GM12878 (cell line): ENCODE results near the gene SLC17A7. TPM values are rescaled to one million over a fixed set of nuclear protein-coding genes. Genes with fewer than 3 reads are reported as not detected.

ENCODE experiments used
- ATAC-seq: fragments of 200-7000 bp; cut with Tn5 transposase; 3 replicates; pipeline ENCODE4 v1.9.1; 2020; ENCODE audit warnings: mild to moderate bottlenecking, moderate library complexity
- BruUV-seq: library from RNA; stranded (reverse); fragments of 400-500 nt; replicated peaks from 2 replicates; lab custom pipeline; 2021; lab: Mats Ljungman, UMichigan
- CTCF ChIA-PET: fragments of 300-600 bp; sonication (Branson Sonifier 250); formaldehyde crosslinking; extraction: SDS; loops from one replicate; lab custom pipeline; 2021; ENCODE audit warnings: inconsistent platforms; lab: Yijun Ruan, JAX
- POLR2A ChIA-PET: fragments of 350-600 bp; formaldehyde crosslinking; extraction: SDS; loops from one replicate; lab custom pipeline; 2021; ENCODE audit warnings: inconsistent platforms; lab: Charles Lee
- RAD21 ChIA-PET: fragments of 300-600 bp; sonication (Branson Sonifier 250); formaldehyde crosslinking; loops from one replicate; lab custom pipeline; 2023; ENCODE audit warnings: antibody characterized with exemption; ENCODE audit not compliant: unreplicated experiment; lab: Charles Lee
- SMC1A ChIA-PET: fragments of 300-600 bp; sonication (Branson Sonifier 250); formaldehyde crosslinking; loops from one replicate; lab custom pipeline; 2023; ENCODE audit not compliant: unreplicated experiment, uncharacterized antibody; lab: Charles Lee
- DNase-seq: peaks from one replicate; pipeline ENCODE4 v3.0.0-alpha.2; 2011; ENCODE audit warnings: low read depth, low spot score
- FAIRE-seq: peaks from 3 replicates; lab custom pipeline; 2011; peaks lifted over from hg19 to GRCh38; lab: Jason Lieb, UNC
- H2AFZ ChIP-seq: 2 replicates; pipeline ENCODE4 v1.6.0; 2011; ENCODE audit warnings: low read depth, low read length, control low read depth; ENCODE audit not compliant: control insufficient read depth
- H3K27ac ChIP-seq: 2 replicates; pipeline ENCODE4 v1.5.1; 2011; ENCODE audit warnings: control low read depth; ENCODE audit not compliant: control insufficient read depth, insufficient read depth
- H3K27me3 ChIP-seq, 2 experiments: replicated peaks in 1 of 2; 2 replicates each; pipeline versions ENCODE4 v1.6.0 to v1.6.1; 2011; ENCODE audit warnings: low read length in 1 of 2; ENCODE audit not compliant: control insufficient read depth in 2 of 2, insufficient read depth in 2 of 2
- H3K36me3 ChIP-seq, 2 experiments: 2 replicates each; pipeline ENCODE4 v1.5.1; 2011; ENCODE audit warnings: low read length in 1 of 2; ENCODE audit not compliant: control insufficient read depth in 2 of 2, insufficient read depth in 2 of 2
- H3K4me1 ChIP-seq: 2 replicates; pipeline ENCODE4 v1.6.1; 2011; ENCODE audit warnings: mild to moderate bottlenecking, low read length, moderate library complexity, mixed read lengths; ENCODE audit not compliant: control insufficient read depth, insufficient read depth
- H3K4me2 ChIP-seq: 2 replicates; pipeline ENCODE4 v1.6.0; 2011; ENCODE audit warnings: control low read depth; ENCODE audit not compliant: control insufficient read depth, insufficient read depth
- H3K4me3 ChIP-seq: fragments of 200-600 bp; sonication (generic); 2 replicates; pipeline ENCODE4 v1.5.1; 2016
- H3K79me2 ChIP-seq: 2 replicates; pipeline ENCODE4 v1.6.0; 2011; ENCODE audit warnings: low read length; ENCODE audit not compliant: control insufficient read depth, insufficient read depth
- H3K9ac ChIP-seq: 2 replicates; pipeline ENCODE4 v1.8.0; 2011; ENCODE audit warnings: low read length, control low read depth, mixed read lengths; ENCODE audit not compliant: control insufficient read depth, insufficient read depth
- H3K9me3 ChIP-seq: replicated peaks from 3 replicates; pipeline ENCODE4 v1.5.1; 2011; ENCODE audit warnings: mild to moderate bottlenecking, low read length; ENCODE audit not compliant: control insufficient read depth, insufficient read depth
- H4K20me1 ChIP-seq: 2 replicates; pipeline ENCODE4 v1.6.0; 2011; ENCODE audit not compliant: control insufficient read depth, insufficient read depth
- HDAC6 ChIP-seq: fragments of 200-600 bp; sonication (generic); IDR thresholded peaks from one replicate; pipeline ENCODE4 v1.8.0; 2017; ENCODE audit warnings: antibody characterized with exemption; ENCODE audit not compliant: unreplicated experiment
- SMARCA5 ChIP-seq: fragments of 450-650 bp; IDR thresholded peaks from 2 replicates; pipeline ENCODE4 v1.6.1; 2017; ENCODE audit warnings: mild to moderate bottlenecking
- SREBF1 ChIP-seq: IDR thresholded peaks from 2 replicates; pipeline ENCODE4 v1.6.1; 2012; ENCODE audit warnings: mild to moderate bottlenecking, low read length
- YBX1 ChIP-seq: fragments of 450-650 bp; IDR thresholded peaks from 2 replicates; pipeline ENCODE4 v1.6.1; 2016; ENCODE audit warnings: antibody characterized with exemption
- WGBS: methylation state at CpG from one replicate; pipeline ENCODE4 v1.1.6; 2016; ENCODE audit warnings: low lambda C conversion rate; ENCODE audit not compliant: insufficient replicate concordance, insufficient coverage; ENCODE audit errors: missing lambda C conversion rate; 5-methylcytosine and 5-hydroxymethylcytosine counted together
- in situ Hi-C: fragments of 300-500 bp; cut with MboI; formaldehyde crosslinking; loops from 9 replicates; pipeline ENCODE4 v1.14.3; 2018; ENCODE audit warnings: mixed read lengths
- intact Hi-C: fragments of 100-400 bp; cut with micrococcal nuclease; formaldehyde crosslinking; loops from one replicate; pipeline ENCODE4 v1.14.2; 2022; ENCODE audit not compliant: unreplicated experiment
- polyA plus RNA-seq, 11 experiments: library from polyadenylated mRNA; depleted of rRNA in 4 of 11; unstranded in 6 of 11; stranded (reverse) in 5 of 11; fragments of >200 nt; fragmentation: Nextera tagmentation in 4 of 11; fragmentation: Illumina TruSeq in 1 of 11; extraction: Ambion mirVana in 4 of 11; extraction: Trizol in 1 of 11; gene quantifications; 1 replicate in 1 of 11; 2 replicates in 10 of 11; pipeline versions ENCODE4 v1.2.1 to v1.2.3, GENCODE V29; 2011 to 2016; ENCODE audit warnings: inconsistent platforms in 2 of 11, missing spikeins in 2 of 11, low read depth in 1 of 11
- total RNA-seq, 4 experiments: library from RNA; depleted of rRNA in 3 of 4; stranded (reverse); fragments of >200 nt in 3 of 4; fragmentation: Illumina TruSeq in 1 of 4; extraction: Trizol in 1 of 4; gene quantifications; 2 replicates each; pipeline versions ENCODE4 v1.2.1 to v1.2.3, GENCODE V29; 2013 to 2021
- TF ChIP-seq, protein P1 (sequence below): IDR thresholded peaks from 2 replicates; pipeline ENCODE4 v1.6.1; 2012; ENCODE audit warnings: low read depth, low read length, improper control_type of control experiment

SLC17A7 gene
- total and polyA plus RNA-seq, 10 of the 15 experiments (the other 5 are each of a cell fraction or from before 2014, with no cell fraction given): 0.03 to 0.24 (median 0.06) TPM; not detected in 6

DNA sequence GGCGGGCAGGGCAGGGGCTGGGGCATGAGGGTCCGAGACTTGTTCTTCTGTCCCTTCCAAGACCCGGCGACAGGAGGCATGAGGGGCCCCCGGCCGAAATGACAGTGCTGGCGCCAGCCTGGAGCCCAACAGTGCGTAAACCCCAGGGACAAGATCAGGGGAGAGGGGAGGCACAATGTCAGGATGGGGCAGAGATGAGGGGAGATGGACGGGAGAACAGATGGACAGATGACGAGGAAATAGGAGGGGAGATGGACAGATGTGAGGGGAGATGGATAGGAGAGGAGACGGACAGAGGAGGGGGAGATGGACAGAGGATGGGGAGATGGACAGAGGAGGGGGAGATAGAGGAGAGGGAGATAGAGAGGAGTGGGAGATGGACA is 33.2 kb upstream of the SLC17A7 start:
- in situ Hi-C loops: no loop called here
- H3K27ac ChIP-seq: peak overlapping the region; percentile 47; the same call in 1 of the 2 replicates
- WGBS: 0% methylated on average over 9 of the region's 11 CpGs
- H3K4me1 ChIP-seq: peaks cover 30% of the 10 kb centered on the region
- peak overlapping the region; percentile 82 for H3K4me3 ChIP-seq
- ATAC-seq (peak; percentile 1; the same call in 2 of the 3 replicates), FAIRE-seq (no peak), DNase-seq (no peak)
- intact Hi-C loops: loop anchor here (1.0 to 5.0 kb wide), 2 partner anchors 31 to 142 kb away; no protein-coding TSS in a partner anchor
- ChIA-PET SMC1A (interaction anchor here (1.0 to 1.4 kb wide), 4 partner anchors 25 to 204 kb away, joined by 3 to 6 read pairs (median 4); no protein-coding TSS in a partner anchor), RAD21 (no interaction called here), CTCF (interaction anchor here (1.0 to 5.9 kb wide), 7 partner anchors 9 to 105 kb away, joined by 3 to 68 read pairs (median 6); partner anchors contain the start of genes ALDH16A1, NOSIP and PIH1D1), POLR2A (no interaction called here)
- no peak for TF ChIP-seq HDAC6
- TF ChIP-seq YBX1: peak; percentile 61; the same call in 1 of the 2 replicates
- TF ChIP-seq, protein P1, sequence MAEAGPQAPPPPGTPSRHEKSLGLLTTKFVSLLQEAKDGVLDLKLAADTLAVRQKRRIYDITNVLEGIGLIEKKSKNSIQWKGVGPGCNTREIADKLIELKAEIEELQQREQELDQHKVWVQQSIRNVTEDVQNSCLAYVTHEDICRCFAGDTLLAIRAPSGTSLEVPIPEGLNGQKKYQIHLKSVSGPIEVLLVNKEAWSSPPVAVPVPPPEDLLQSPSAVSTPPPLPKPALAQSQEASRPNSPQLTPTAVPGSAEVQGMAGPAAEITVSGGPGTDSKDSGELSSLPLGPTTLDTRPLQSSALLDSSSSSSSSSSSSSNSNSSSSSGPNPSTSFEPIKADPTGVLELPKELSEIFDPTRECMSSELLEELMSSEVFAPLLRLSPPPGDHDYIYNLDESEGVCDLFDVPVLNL: no peak
- TF ChIP-seq SMARCA5: no peak
- no peak for TF ChIP-seq SREBF1
- no peaks in the 10 kb centered on the region for H3K36me3 ChIP-seq
- no peaks in the 10 kb centered on the region for H3K27me3 ChIP-seq
- no TSS peak for BruUV-seq
- peak overlapping the region; percentile 92 for H2AFZ ChIP-seq
- no peaks in the 10 kb centered on the region for H4K20me1 ChIP-seq
- peak overlapping the region; percentile 61; the same call in 1 of the 2 replicates for H3K9ac ChIP-seq
- H3K79me2 ChIP-seq: no peaks in the 10 kb centered on the region
- H3K9me3 ChIP-seq: no peaks in the 10 kb centered on the region
- H3K4me2 ChIP-seq: peak overlapping the region; percentile 92
